H9 (cell line): ENCODE measurements around the gene JRKL. TPM values are rescaled to one million over a fixed set of nuclear protein-coding genes. Genes with fewer than 3 reads are reported as not detected.

Experiments used
- DNase-seq: peaks from one replicate; pipeline ENCODE4 v3.0.0-alpha.2; 2017
- H2AFZ ChIP-seq: one replicate; pipeline ENCODE4 v1.6.1; 2013; ENCODE audit warnings: mild to moderate bottlenecking, low read length, control low read depth, moderate library complexity
- H2AK5ac ChIP-seq: 2 replicates; pipeline ENCODE4 v1.6.1; 2013; ENCODE audit warnings: low read length, control low read depth, mixed read lengths; ENCODE audit not compliant: insufficient read length
- H2BK120ac ChIP-seq: one replicate; pipeline ENCODE4 v1.6.1; 2013; ENCODE audit warnings: low read depth, mild to moderate bottlenecking, low read length, control low read depth, inconsistent platforms; ENCODE audit not compliant: poor library complexity, severe bottlenecking
- H2BK12ac ChIP-seq: 2 replicates; pipeline ENCODE4 v1.6.1; 2013; ENCODE audit warnings: low read length, control low read depth, mixed read lengths, low read depth; ENCODE audit not compliant: insufficient read length
- H2BK15ac ChIP-seq: 2 replicates; pipeline ENCODE4 v1.6.1; 2013; ENCODE audit warnings: low read depth, low read length, control low read depth
- H2BK20ac ChIP-seq: one replicate; pipeline ENCODE4 v1.6.1; 2013; ENCODE audit warnings: low read depth, mild to moderate bottlenecking, low read length, control low read depth, inconsistent platforms; ENCODE audit not compliant: poor library complexity, severe bottlenecking
- H2BK5ac ChIP-seq: 2 replicates; pipeline ENCODE4 v1.6.1; 2013; ENCODE audit warnings: low read length, control low read depth, mixed read lengths; ENCODE audit not compliant: insufficient read length
- H3K14ac ChIP-seq: 2 replicates; pipeline ENCODE4 v1.6.1; 2013; ENCODE audit warnings: low read length, control low read depth; ENCODE audit not compliant: insufficient read depth
- H3K18ac ChIP-seq: 2 replicates; pipeline ENCODE4 v1.6.1; 2013; ENCODE audit warnings: low read depth, mild to moderate bottlenecking, mixed read lengths, low read length, control low read depth; ENCODE audit not compliant: insufficient read length
- H3K23ac ChIP-seq: 2 replicates; pipeline ENCODE4 v1.6.1; 2013; ENCODE audit warnings: low read length, control low read depth, mixed read lengths, low read depth; ENCODE audit not compliant: insufficient read length
- H3K23me2 ChIP-seq: 2 replicates; pipeline ENCODE4 v1.6.1; 2013; ENCODE audit warnings: low read depth, mild to moderate bottlenecking, mixed read lengths, low read length, control low read depth; ENCODE audit not compliant: insufficient read length, poor library complexity, severe bottlenecking
- H3K27ac ChIP-seq: 2 replicates; pipeline ENCODE4 v1.5.1; 2013; ENCODE audit warnings: low read length, control low read depth, mixed read lengths, low read depth; ENCODE audit not compliant: insufficient read length
- H3K27me3 ChIP-seq: 2 replicates; pipeline ENCODE4 v1.6.1; 2013; ENCODE audit warnings: low read length, control low read depth, inconsistent platforms; ENCODE audit not compliant: insufficient read depth
- H3K4ac ChIP-seq: 2 replicates; pipeline ENCODE4 v1.6.1; 2013; ENCODE audit warnings: low read depth, mild to moderate bottlenecking, control low read depth, inconsistent platforms, low read length, moderate library complexity
- H3K4me1 ChIP-seq: 2 replicates; pipeline ENCODE4 v1.6.1; 2013; ENCODE audit warnings: low read length, control low read depth, inconsistent platforms; ENCODE audit not compliant: insufficient read depth
- H3K4me2 ChIP-seq: 2 replicates; pipeline ENCODE4 v1.6.1; 2013; ENCODE audit warnings: low read length, control low read depth, mixed read lengths; ENCODE audit not compliant: insufficient read length, insufficient read depth
- H3K56ac ChIP-seq: 2 replicates; pipeline ENCODE4 v1.6.1; 2013; ENCODE audit warnings: low read depth, mild to moderate bottlenecking, mixed read lengths, low read length, control low read depth; ENCODE audit not compliant: insufficient read length
- H3K79me1 ChIP-seq: 2 replicates; pipeline ENCODE4 v1.6.1; 2013; ENCODE audit warnings: low read depth, mild to moderate bottlenecking, moderate library complexity, low read length, control low read depth, inconsistent platforms; ENCODE audit not compliant: insufficient read depth, poor library complexity, severe bottlenecking
- H3K79me2 ChIP-seq: 2 replicates; pipeline ENCODE4 v1.6.1; 2013; ENCODE audit warnings: low read length, control low read depth, inconsistent platforms; ENCODE audit not compliant: insufficient read depth
- H3K9ac ChIP-seq: 2 replicates; pipeline ENCODE4 v1.6.1; 2013; ENCODE audit warnings: low read length, control low read depth, mixed read lengths; ENCODE audit not compliant: insufficient read length; ENCODE audit errors: extremely low read depth
- H3K9me3 ChIP-seq: one replicate; pipeline ENCODE4 v1.6.1; 2013; ENCODE audit warnings: low read depth, low read length, inconsistent platforms; ENCODE audit not compliant: control insufficient read depth
- H3T11ph ChIP-seq: one replicate; pipeline ENCODE4 v1.6.1; 2013; ENCODE audit warnings: mild to moderate bottlenecking, low read length, control low read depth, inconsistent platforms
- H4K20me1 ChIP-seq: one replicate; pipeline ENCODE4 v1.6.1; 2013; ENCODE audit not compliant: control insufficient read depth, insufficient read length, insufficient read depth
- H4K5ac ChIP-seq: 2 replicates; pipeline ENCODE4 v1.6.1; 2013; ENCODE audit warnings: low read depth, mild to moderate bottlenecking, mixed read lengths, low read length, control low read depth; ENCODE audit not compliant: insufficient read length
- H4K8ac ChIP-seq: replicated peaks from 2 replicates; pipeline ENCODE4 v1.6.1; 2013; ENCODE audit warnings: low read length, control low read depth, mixed read lengths, low read depth; ENCODE audit not compliant: insufficient read length
- H4K91ac ChIP-seq: 2 replicates; pipeline ENCODE4 v1.6.1; 2013; ENCODE audit warnings: low read depth, mild to moderate bottlenecking, moderate library complexity, mixed read lengths, low read length, control low read depth; ENCODE audit not compliant: insufficient read length
- H3K27ac Mint-ChIP-seq, 3 experiments: 2 replicates in 2 of 3; 3 replicates in 1 of 3; pipeline ENCODE4 v1.8.0; 2020 to 2021; ENCODE audit warnings: mixed read lengths in 3 of 3, mild to moderate bottlenecking in 1 of 3, moderate library complexity in 1 of 3
- H3K27me3 Mint-ChIP-seq: 2 replicates; pipeline ENCODE4 v1.8.0; 2021; ENCODE audit warnings: low read depth, mild to moderate bottlenecking, moderate library complexity, mixed read lengths
- H3K36me3 Mint-ChIP-seq, 3 experiments: 2 replicates in 2 of 3; 3 replicates in 1 of 3; pipeline ENCODE4 v1.8.0; 2020 to 2021; ENCODE audit warnings: low read depth in 3 of 3, mixed read lengths in 3 of 3; ENCODE audit not compliant: insufficient read depth in 1 of 3
- H3K4me1 Mint-ChIP-seq, 2 experiments: 2 replicates each; pipeline ENCODE4 v1.8.0; 2020; ENCODE audit warnings: mixed read lengths in 2 of 2
- H3K4me3 Mint-ChIP-seq, 2 experiments: 2 replicates in 1 of 2; 3 replicates in 1 of 2; pipeline ENCODE4 v1.8.0; 2020 to 2021; ENCODE audit warnings: mild to moderate bottlenecking in 2 of 2, mixed read lengths in 2 of 2, moderate library complexity in 1 of 2
- H3K9me3 Mint-ChIP-seq, 2 experiments: 2 replicates in 1 of 2; 3 replicates in 1 of 2; pipeline ENCODE4 v1.8.0; 2020; ENCODE audit warnings: mild to moderate bottlenecking in 2 of 2, mixed read lengths in 2 of 2, moderate library complexity in 1 of 2
- WGBS: extraction: QIAGEN DNeasy Blood & Tissue Kit; methylation state at CpG from one replicate; pipeline ENCODE4 v1.1.7; 2013; ENCODE audit warnings: missing lambda C conversion rate, low lambda C conversion rate, mixed read lengths; ENCODE audit not compliant: insufficient read length; ENCODE audit errors: extremely low coverage; 5-methylcytosine and 5-hydroxymethylcytosine counted together
- total RNA-seq: library from RNA; stranded (reverse); gene quantifications from 2 replicates; pipeline ENCODE4 v1.2.1, GENCODE V29; 2021
- TF ChIP-seq, protein P1 (sequence below): fragments of 200-600 bp; sonication (generic); conservative IDR thresholded peaks from 3 replicates; pipeline ENCODE4 v1.8.0; 2021; ENCODE audit warnings: antibody characterized with exemption, mild to moderate bottlenecking

The JRKL gene
- total RNA-seq, 1 experiment from 2014 or later: 3.6 TPM

GRCh38 chr11:96342961-96343711, 46.7 kb upstream of the JRKL start, which contains the start of gene MAML2:
TSS of gene MAML2 (minus strand) at chr11:96343195. CDS start at chr11:96341895, 1,300 bp downstream.
- peaks cover 4% of the 10 kb centered on the region for H3K27me3 Mint-ChIP-seq
- Histone ChIP-seq H3K4ac (no peak within 1 kb of the TSS), H3K9ac (peak within 1 kb of the TSS; percentile 46)

More at GRCh38 chr11:96342961-96343711, 46.7 kb upstream of the JRKL start, which contains the start of gene MAML2:
- DNase-seq: peak; percentile 96
- Histone ChIP-seq H3T11ph (no peak within 1 kb of the TSS), H3K56ac (no peak within 1 kb of the TSS), H3K18ac (no peak within 1 kb of the TSS), H3K27me3 (no peaks in the 10 kb centered on the region), H3K27ac (no peak within 1 kb of the TSS), H3K23me2 (peaks cover 15% of the 10 kb centered on the region), H4K8ac (no peak within 1 kb of the TSS), H3K23ac (no peak within 1 kb of the TSS), H2AFZ (peak within 1 kb of the TSS; percentile 99), H4K91ac (no peak within 1 kb of the TSS), H3K79me1 (no peaks in the 10 kb centered on the region), H4K20me1 (no peaks in the 10 kb centered on the region), H3K9me3 (no peaks in the 10 kb centered on the region), H3K14ac (no peak within 1 kb of the TSS), H2BK12ac (no peak within 1 kb of the TSS), H3K4me1 (peaks cover 12% of the 10 kb centered on the region), H2BK20ac (no peak within 1 kb of the TSS), H3K4me2 (peak within 1 kb of the TSS; percentile 96), H2BK5ac (no peak within 1 kb of the TSS), H2BK120ac (no peak within 1 kb of the TSS), H2AK5ac (no peak within 1 kb of the TSS), H3K79me2 (peaks cover 2% of the 10 kb centered on the region; the same call in 1 of the 2 replicates), H2BK15ac (no peak within 1 kb of the TSS), H4K5ac (no peak within 1 kb of the TSS)
- H3K9me3 Mint-ChIP-seq: peaks cover 2 to 3% of the 10 kb centered on the region in 2 experiments; a peak in 2 of 5 replicates
- H3K4me3 Mint-ChIP-seq: peak within 1 kb of the TSS; percentile 84 to 87
- peaks cover 41 to 42% of the 10 kb centered on the region in 2 experiments for H3K4me1 Mint-ChIP-seq
- peak within 1 kb of the TSS in 1 of 3 experiments; percentile 92; a peak in 2 of 7 replicates for H3K27ac Mint-ChIP-seq
- TF ChIP-seq, protein P1, sequence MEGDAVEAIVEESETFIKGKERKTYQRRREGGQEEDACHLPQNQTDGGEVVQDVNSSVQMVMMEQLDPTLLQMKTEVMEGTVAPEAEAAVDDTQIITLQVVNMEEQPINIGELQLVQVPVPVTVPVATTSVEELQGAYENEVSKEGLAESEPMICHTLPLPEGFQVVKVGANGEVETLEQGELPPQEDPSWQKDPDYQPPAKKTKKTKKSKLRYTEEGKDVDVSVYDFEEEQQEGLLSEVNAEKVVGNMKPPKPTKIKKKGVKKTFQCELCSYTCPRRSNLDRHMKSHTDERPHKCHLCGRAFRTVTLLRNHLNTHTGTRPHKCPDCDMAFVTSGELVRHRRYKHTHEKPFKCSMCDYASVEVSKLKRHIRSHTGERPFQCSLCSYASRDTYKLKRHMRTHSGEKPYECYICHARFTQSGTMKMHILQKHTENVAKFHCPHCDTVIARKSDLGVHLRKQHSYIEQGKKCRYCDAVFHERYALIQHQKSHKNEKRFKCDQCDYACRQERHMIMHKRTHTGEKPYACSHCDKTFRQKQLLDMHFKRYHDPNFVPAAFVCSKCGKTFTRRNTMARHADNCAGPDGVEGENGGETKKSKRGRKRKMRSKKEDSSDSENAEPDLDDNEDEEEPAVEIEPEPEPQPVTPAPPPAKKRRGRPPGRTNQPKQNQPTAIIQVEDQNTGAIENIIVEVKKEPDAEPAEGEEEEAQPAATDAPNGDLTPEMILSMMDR: peak; percentile 97
- H3K36me3 Mint-ChIP-seq: peaks cover 0 to 3% (median 0%) of the 10 kb centered on the region in 3 experiments; a peak in 2 of 7 replicates
- 100% methylated on average over 3 of the region's 31 CpGs for WGBS
